Astrocyte of the spinal cord (primary cell): ENCODE results near the gene AFF4.

Experiments used
- DNase-seq: peaks from one replicate; pipeline ENCODE4 v3.0.0; 2011; ENCODE audit warnings: low read depth, low spot score
- H3K4me3 ChIP-seq: 2 replicates; pipeline ENCODE4 v1.5.1; 2011; ENCODE audit warnings: low read depth, mild to moderate bottlenecking, low read length, moderate library complexity
- in situ Hi-C: cut with HindIII; loops from 2 replicates; pipeline ENCODE4 v1.10.0; 2017; ENCODE audit warnings: low sequenced_read_pairs
- TF ChIP-seq, protein P1 (sequence below): IDR thresholded peaks from 2 replicates; pipeline ENCODE4 v1.5.1; 2012; ENCODE audit warnings: low read depth, mild to moderate bottlenecking, low read length, inconsistent platforms

The AFF4 gene

DNA sequence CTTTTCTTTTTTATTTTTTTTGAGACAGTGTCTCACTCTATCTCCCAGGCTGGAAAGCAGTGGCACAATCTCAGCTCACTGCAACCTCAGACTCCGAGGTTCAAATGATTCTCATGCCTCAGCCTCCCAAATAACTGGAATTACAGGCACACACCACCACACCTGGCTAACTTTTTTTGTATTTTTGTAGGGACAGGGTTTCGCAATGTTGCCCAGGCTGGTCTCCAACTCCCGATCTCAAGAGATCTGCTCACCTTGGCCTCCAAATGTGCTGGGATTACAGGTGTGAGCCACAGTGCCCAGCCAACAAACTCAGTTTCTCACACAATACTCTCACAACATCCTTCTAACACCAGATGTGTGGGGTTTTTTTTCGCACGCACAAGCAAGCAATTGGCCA, 22.1 kb downstream of the AFF4 start:
- TF ChIP-seq, protein P1, sequence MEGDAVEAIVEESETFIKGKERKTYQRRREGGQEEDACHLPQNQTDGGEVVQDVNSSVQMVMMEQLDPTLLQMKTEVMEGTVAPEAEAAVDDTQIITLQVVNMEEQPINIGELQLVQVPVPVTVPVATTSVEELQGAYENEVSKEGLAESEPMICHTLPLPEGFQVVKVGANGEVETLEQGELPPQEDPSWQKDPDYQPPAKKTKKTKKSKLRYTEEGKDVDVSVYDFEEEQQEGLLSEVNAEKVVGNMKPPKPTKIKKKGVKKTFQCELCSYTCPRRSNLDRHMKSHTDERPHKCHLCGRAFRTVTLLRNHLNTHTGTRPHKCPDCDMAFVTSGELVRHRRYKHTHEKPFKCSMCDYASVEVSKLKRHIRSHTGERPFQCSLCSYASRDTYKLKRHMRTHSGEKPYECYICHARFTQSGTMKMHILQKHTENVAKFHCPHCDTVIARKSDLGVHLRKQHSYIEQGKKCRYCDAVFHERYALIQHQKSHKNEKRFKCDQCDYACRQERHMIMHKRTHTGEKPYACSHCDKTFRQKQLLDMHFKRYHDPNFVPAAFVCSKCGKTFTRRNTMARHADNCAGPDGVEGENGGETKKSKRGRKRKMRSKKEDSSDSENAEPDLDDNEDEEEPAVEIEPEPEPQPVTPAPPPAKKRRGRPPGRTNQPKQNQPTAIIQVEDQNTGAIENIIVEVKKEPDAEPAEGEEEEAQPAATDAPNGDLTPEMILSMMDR: no peak
- DNase-seq: no peak
- no peak overlapping the region for H3K4me3 ChIP-seq
- in situ Hi-C loops: no loop called here

DNA sequence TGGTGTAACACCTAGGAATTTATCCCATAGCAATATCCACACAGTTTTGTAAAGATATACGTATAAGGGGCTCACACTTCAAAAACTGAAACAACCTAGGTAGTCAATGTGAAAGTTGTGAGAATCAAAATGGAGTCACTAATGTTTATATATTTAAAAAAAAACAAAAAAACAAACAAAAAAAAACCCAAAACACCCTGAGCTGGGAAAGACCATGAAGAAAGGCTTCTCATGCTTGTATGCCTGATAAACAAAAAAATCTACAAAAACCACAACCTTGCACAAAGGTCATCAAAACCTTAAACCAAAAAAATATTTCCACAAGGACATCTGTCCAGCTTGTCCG, 35.4 kb downstream of the AFF4 start:
- TF ChIP-seq, protein P1: no peak
- no peak for DNase-seq
- in situ Hi-C loops: no loop called here
- H3K4me3 ChIP-seq: no peak overlapping the region

DNA sequence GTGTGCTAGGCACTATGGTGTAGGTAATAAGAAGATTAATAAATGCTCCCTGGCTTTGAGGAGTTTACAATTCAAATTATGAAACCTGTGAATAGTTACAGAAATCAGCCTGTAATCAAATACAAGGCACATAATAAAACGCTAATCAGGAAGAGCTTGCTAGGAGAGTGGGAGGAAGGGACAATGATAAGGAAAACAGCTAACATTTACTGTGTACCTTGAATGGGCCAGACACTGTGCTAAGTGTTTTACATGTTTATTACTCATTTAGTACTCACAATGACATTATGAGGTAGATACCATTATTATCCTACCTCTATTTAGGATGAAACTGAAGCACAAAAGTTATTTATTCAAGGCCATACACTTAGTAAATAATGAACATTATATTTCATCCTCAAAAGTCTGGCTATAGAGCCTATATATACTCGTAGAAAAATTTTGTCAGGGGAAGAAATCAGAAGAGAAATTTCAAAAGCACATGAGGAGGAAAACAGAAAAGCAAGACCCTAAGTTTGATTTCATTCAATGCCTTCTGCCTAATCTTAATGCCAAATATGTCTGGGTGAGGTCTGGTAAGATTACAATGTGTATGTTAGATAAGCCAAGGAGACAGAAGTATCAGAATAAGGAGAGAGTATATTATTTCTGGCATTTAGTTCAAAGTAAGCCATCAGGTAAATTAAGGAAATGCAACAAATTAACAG, 35.9 kb downstream of the AFF4 start:
- TF ChIP-seq, protein P1: no peak
- DNase-seq: no peak
- in situ Hi-C loops: no loop called here
- H3K4me3 ChIP-seq: no peak overlapping the region

DNA sequence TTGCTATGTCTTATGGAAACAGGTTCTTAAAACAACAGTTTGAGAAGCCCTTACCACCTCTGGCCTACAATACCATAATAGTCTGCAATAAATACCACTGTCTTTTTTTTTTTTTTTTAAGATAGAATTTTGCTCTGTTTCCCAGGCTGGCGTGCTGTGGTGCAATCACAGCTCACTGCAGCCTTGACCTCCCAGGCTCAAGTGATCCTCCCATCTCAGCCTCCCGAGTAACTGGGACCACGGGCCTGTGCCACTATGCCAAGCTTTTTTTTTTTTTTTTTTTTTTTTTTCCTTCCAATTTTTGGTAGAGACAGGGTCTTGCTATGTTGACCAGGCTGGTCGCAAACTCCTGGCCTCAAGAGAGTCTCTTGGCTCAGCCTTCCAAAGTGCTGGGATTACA, 37.0 kb downstream of the AFF4 start:
- H3K4me3 ChIP-seq: no peak overlapping the region
- DNase-seq: no peak
- in situ Hi-C loops: no loop called here
- TF ChIP-seq, protein P1: no peak

DNA sequence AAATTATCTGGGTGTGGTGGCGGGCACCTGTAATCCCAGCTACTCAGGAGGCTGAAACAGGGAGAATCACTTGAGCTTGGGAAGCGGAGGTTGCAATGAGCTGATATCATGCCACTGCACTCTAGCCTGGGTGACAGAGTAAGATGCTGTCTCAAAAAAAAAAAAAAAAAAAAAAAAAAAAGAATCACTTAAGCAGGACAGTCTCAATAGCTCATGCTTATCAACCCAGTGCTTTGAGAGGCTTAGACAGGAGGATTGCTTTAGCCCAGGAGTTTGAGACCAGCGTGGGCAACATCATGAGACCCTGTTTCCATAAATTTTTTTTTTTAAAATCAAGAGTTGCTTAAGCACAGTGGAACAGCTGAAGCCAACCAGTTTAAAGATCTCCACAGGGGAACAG, 47.3 kb downstream of the AFF4 start:
- TF ChIP-seq, protein P1: no peak
- no peak for DNase-seq
- H3K4me3 ChIP-seq: no peak overlapping the region
- in situ Hi-C loops: no loop called here

DNA sequence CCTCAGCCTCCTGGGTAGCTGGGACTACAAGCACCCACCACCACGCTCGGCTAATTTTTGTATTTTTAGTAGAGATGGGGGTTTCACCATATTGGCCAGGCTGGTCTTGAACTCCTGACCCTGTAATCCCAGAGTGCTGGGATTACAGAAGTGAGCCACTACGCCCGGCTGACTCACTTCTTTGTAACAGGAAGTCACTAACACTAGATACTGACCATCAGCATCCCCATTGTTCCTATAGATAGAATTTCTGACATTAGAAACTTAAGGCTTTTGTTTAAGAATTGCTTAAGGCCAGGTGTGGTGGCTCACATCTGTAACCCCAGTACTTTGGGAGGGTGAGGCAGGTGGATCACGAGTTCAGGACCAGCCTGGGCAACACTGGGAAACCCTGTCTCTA, 47.8 kb downstream of the AFF4 start:
- H3K4me3 ChIP-seq: no peak overlapping the region
- DNase-seq: no peak
- TF ChIP-seq, protein P1: no peak
- in situ Hi-C loops: no loop called here
